GM21367 (cell line): ENCODE data around the gene TBL1X.
"Not testable (repeated sequence)": the region's sequence is repeated elsewhere in the genome, so short reads cannot be mapped to it uniquely, and the experiment has no call there.

Experiments
- ATAC-seq: cut with Tn5 transposase; IDR thresholded peaks from one replicate; pipeline ENCODE4 v1.9.1; 2021; ENCODE audit not compliant: unreplicated experiment

TBL1X gene

GRCh38 chrX:9533611-9534010 is 68.8 kb downstream of the TBL1X start:
- no peak for ATAC-seq

GRCh38 chrX:9534686-9535085 is 69.8 kb downstream of the TBL1X start:
- no peak for ATAC-seq

GRCh38 chrX:9535101-9535500 is 70.2 kb downstream of the TBL1X start:
- no peak for ATAC-seq

- ATAC-seq = not testable (repeated sequence)
Observed at GRCh38 chrX:9536156-9536555, 71.3 kb downstream of the TBL1X start.

- no peak for ATAC-seq
Observed at GRCh38 chrX:9537781-9538180, 72.9 kb downstream of the TBL1X start.

GRCh38 chrX:9538544-9539045 is 73.7 kb downstream of the TBL1X start:
- no peak for ATAC-seq

- ATAC-seq = no peak
Observed at GRCh38 chrX:9539605-9540387, 74.9 kb downstream of the TBL1X start.

GRCh38 chrX:9542106-9542760 is 77.4 kb downstream of the TBL1X start:
- no peak for ATAC-seq

- no peak for ATAC-seq
Observed at GRCh38 chrX:9542761-9543111, 77.9 kb downstream of the TBL1X start.

GRCh38 chrX:9555354-9555753 is 90.5 kb downstream of the TBL1X start:
- no peak for ATAC-seq

GRCh38 chrX:9557091-9557490 is 92.2 kb downstream of the TBL1X start:
- ATAC-seq = no peak

- no peak for ATAC-seq
Observed at GRCh38 chrX:9557521-9557920, 92.7 kb downstream of the TBL1X start.

- ATAC-seq = no peak
Observed at GRCh38 chrX:9558615-9559014, 93.8 kb downstream of the TBL1X start.

- ATAC-seq = no peak
Observed at GRCh38 chrX:9560219-9560618, 95.4 kb downstream of the TBL1X start.

- ATAC-seq = no peak
Observed at GRCh38 chrX:9561199-9561598, 96.3 kb downstream of the TBL1X start.

GRCh38 chrX:9562851-9563250 is 98.0 kb downstream of the TBL1X start:
- no peak for ATAC-seq

- ATAC-seq = no peak
Observed at GRCh38 chrX:9566150-9566621, 101.3 kb downstream of the TBL1X start.

GRCh38 chrX:9569876-9570301 is 105.0 kb downstream of the TBL1X start:
- no peak for ATAC-seq

- ATAC-seq = peak; percentile 22
Observed at GRCh38 chrX:9573282-9574106, 108.6 kb downstream of the TBL1X start.

- no peak for ATAC-seq
Observed at GRCh38 chrX:9576059-9576458, 111.2 kb downstream of the TBL1X start.

GRCh38 chrX:9577555-9577954 is 112.7 kb downstream of the TBL1X start:
- no peak for ATAC-seq
